Measurements from ENCODE around the gene LEMD2. TPM values are rescaled to one million over a fixed set of nuclear protein-coding genes. Genes with fewer than 3 reads are reported as not detected.

The LEMD2 gene
- total RNA-seq, 1 experiment from 2014 or later = 65.1 TPM

GRCh38 chr6:33781131-33781975, 7.6 kb downstream of the LEMD2 start:
- in situ Hi-C loops (cut with HindIII; ENCODE audit: low sequenced_read_pairs) = no loop called here
- peak; percentile 50 for DNase-seq (ENCODE audit: low spot score)

- in situ Hi-C loops (cut with HindIII; ENCODE audit: low sequenced_read_pairs) = no loop called here
- no peak for DNase-seq (ENCODE audit: low spot score)
Observed at GRCh38 chr6:33779895-33780294, 9.0 kb downstream of the LEMD2 start.

GRCh38 chr6:33779290-33779689, 9.6 kb downstream of the LEMD2 start:
- in situ Hi-C loops (cut with HindIII; ENCODE audit: low sequenced_read_pairs) = no loop called here
- no peak for DNase-seq (ENCODE audit: low spot score)

- in situ Hi-C loops (cut with HindIII; ENCODE audit: low sequenced_read_pairs) = no loop called here
- DNase-seq (ENCODE audit: low spot score) = no peak
Observed at GRCh38 chr6:33778444-33779121, 10.3 kb downstream of the LEMD2 start.

- in situ Hi-C loops (cut with HindIII; ENCODE audit: low sequenced_read_pairs) = no loop called here
- DNase-seq (ENCODE audit: low spot score) = peak; percentile 58
Observed at GRCh38 chr6:33777398-33778388, 11.2 kb downstream of the LEMD2 start.

- in situ Hi-C loops (cut with HindIII; ENCODE audit: low sequenced_read_pairs) = no loop called here
Observed at GRCh38 chr6:33776764-33777163, 12.2 kb downstream of the LEMD2 start.

GRCh38 chr6:33776186-33776585, 12.7 kb downstream of the LEMD2 start:
- DNase-seq (ENCODE audit: low spot score) = no peak
- in situ Hi-C loops (cut with HindIII; ENCODE audit: low sequenced_read_pairs) = no loop called here

More at GRCh38 chr6:33776764-33777163, 12.2 kb downstream of the LEMD2 start:
- DNase-seq (ENCODE audit: low spot score) = no peak

- DNase-seq (ENCODE audit: low spot score) = no peak
- in situ Hi-C loops (cut with HindIII; ENCODE audit: low sequenced_read_pairs) = no loop called here
Observed at GRCh38 chr6:33774774-33775173, 14.2 kb downstream of the LEMD2 start.

- in situ Hi-C loops (cut with HindIII; ENCODE audit: low sequenced_read_pairs) = no loop called here
- DNase-seq (ENCODE audit: low spot score) = no peak
Observed at GRCh38 chr6:33772902-33773472, 15.9 kb downstream of the LEMD2 start.

- DNase-seq (ENCODE audit: low spot score) = no peak
- in situ Hi-C loops (cut with HindIII; ENCODE audit: low sequenced_read_pairs) = no loop called here
Observed at GRCh38 chr6:33772082-33772830, 16.7 kb downstream of the LEMD2 start.

GRCh38 chr6:33771146-33772081, 17.5 kb downstream of the LEMD2 start:
- DNase-seq (ENCODE audit: low spot score) = peak; percentile 76
- in situ Hi-C loops (cut with HindIII; ENCODE audit: low sequenced_read_pairs) = no loop called here

- DNase-seq (ENCODE audit: low spot score) = no peak
- in situ Hi-C loops (cut with HindIII; ENCODE audit: low sequenced_read_pairs) = no loop called here
Observed at GRCh38 chr6:33770833-33771145, 18.1 kb downstream of the LEMD2 start.

- DNase-seq (ENCODE audit: low spot score) = no peak
- in situ Hi-C loops (cut with HindIII; ENCODE audit: low sequenced_read_pairs) = no loop called here
Observed at GRCh38 chr6:33770124-33770832, 18.7 kb downstream of the LEMD2 start.

- no peak for DNase-seq (ENCODE audit: low spot score)
- in situ Hi-C loops (cut with HindIII; ENCODE audit: low sequenced_read_pairs) = no loop called here
Observed at GRCh38 chr6:33769248-33769821, 19.6 kb downstream of the LEMD2 start.

- DNase-seq (ENCODE audit: low spot score) = peak; percentile 75
- in situ Hi-C loops (cut with HindIII; ENCODE audit: low sequenced_read_pairs) = no loop called here
Observed at GRCh38 chr6:33768644-33769120, 20.2 kb downstream of the LEMD2 start.
